CD14-positive monocyte (primary cell): ENCODE results near the gene PATL1. TPM values are rescaled to one million over a fixed set of nuclear protein-coding genes. Genes with fewer than 3 reads are reported as not detected.

Source experiments
- DNase-seq, 3 donors: peaks; one replicate each; pipeline ENCODE4 v3.0.0-alpha.2; 2011 to 2022
- H2AFZ ChIP-seq: 2 replicates; pipeline ENCODE4 v1.6.0; 2012; ENCODE audit warnings: mild to moderate bottlenecking, low read depth, low read length, inconsistent platforms; ENCODE audit not compliant: insufficient read depth, poor library complexity, severe bottlenecking
- H3K27ac ChIP-seq, 2 donors: 1 replicate in 1 of 2; 2 replicates in 1 of 2; pipeline ENCODE4 v1.5.1; 2012 to 2013; ENCODE audit warnings: low read length in 2 of 2, control low read depth in 1 of 2, inconsistent platforms in 1 of 2, low read depth in 1 of 2, mild to moderate bottlenecking in 1 of 2
- H3K27me3 ChIP-seq, 2 donors: one replicate each; pipeline versions ENCODE4 v1.6.0 to v1.6.1; 2011 to 2013; ENCODE audit warnings: low read length in 2 of 2; ENCODE audit not compliant: control insufficient read depth in 2 of 2, insufficient read depth in 2 of 2
- H3K36me3 ChIP-seq, 2 donors: replicated peaks in 1 of 2; 1 replicate in 1 of 2; 2 replicates in 1 of 2; pipeline versions ENCODE4 v1.5.1 to v1.6.1; 2012 to 2013; ENCODE audit warnings: low read length in 2 of 2, control low read depth in 1 of 2, inconsistent platforms in 1 of 2, mild to moderate bottlenecking in 1 of 2; ENCODE audit not compliant: insufficient read depth in 2 of 2, control insufficient read depth in 1 of 2
- H3K4me1 ChIP-seq, 2 donors: 1 replicate in 1 of 2; 2 replicates in 1 of 2; pipeline versions ENCODE4 v1.5.1 to v1.6.1; 2012 to 2013; ENCODE audit warnings: low read length in 2 of 2, control low read depth in 1 of 2, inconsistent platforms in 1 of 2, mild to moderate bottlenecking in 1 of 2, moderate library complexity in 1 of 2; ENCODE audit not compliant: insufficient read depth in 2 of 2, control insufficient read depth in 1 of 2
- H3K4me2 ChIP-seq: replicated peaks from 2 replicates; pipeline ENCODE3; 2012; ENCODE audit warnings: low read length, moderate library complexity, mild to moderate bottlenecking; ENCODE audit not compliant: poor library complexity, severe bottlenecking; ENCODE audit errors: extremely low read depth
- H3K4me3 ChIP-seq, 3 experiments: fragments of 200-600 bp in 1 of 3; sonication (generic) in 1 of 3; replicated peaks in 1 of 3; 1 replicate in 2 of 3; 2 replicates in 1 of 3; pipeline ENCODE4 v1.5.1; 2011 to 2013; ENCODE audit warnings: low read length in 3 of 3, mild to moderate bottlenecking in 3 of 3, control low read depth in 2 of 3, low read depth in 2 of 3, inconsistent platforms in 1 of 3, moderate library complexity in 1 of 3
- H3K79me2 ChIP-seq: 2 replicates; pipeline ENCODE4 v1.6.0; 2012; ENCODE audit warnings: mild to moderate bottlenecking, control low read depth, inconsistent platforms, low read length, moderate library complexity; ENCODE audit not compliant: insufficient read depth
- H3K9ac ChIP-seq: 2 replicates; pipeline ENCODE4 v1.6.0; 2017; ENCODE audit warnings: low read length, mild to moderate bottlenecking; ENCODE audit not compliant: insufficient read depth, poor library complexity, severe bottlenecking
- H3K9me3 ChIP-seq, 2 donors: replicated peaks in 1 of 2; 1 replicate in 1 of 2; 2 replicates in 1 of 2; pipeline versions ENCODE4 v1.5.1 to v1.6.1; 2012 to 2013; ENCODE audit warnings: low read length in 2 of 2, control low read depth in 1 of 2; ENCODE audit not compliant: control insufficient read depth in 1 of 2, insufficient read depth in 1 of 2
- H4K20me1 ChIP-seq: 2 replicates; pipeline ENCODE4 v1.6.0; 2012; ENCODE audit warnings: mild to moderate bottlenecking, low read length, control low read depth, moderate library complexity; ENCODE audit not compliant: insufficient read depth
- H3K27ac Mint-ChIP-seq, 7 donors: one replicate each; pipeline ENCODE4 v1.8.0; 2020; ENCODE audit warnings: mild to moderate bottlenecking in 7 of 7, mixed read lengths in 7 of 7, moderate library complexity in 6 of 7, inconsistent platforms in 2 of 7
- H3K27me3 Mint-ChIP-seq, 3 donors: one replicate each; pipeline ENCODE4 v1.8.0; 2021 to 2022; ENCODE audit warnings: low read depth in 3 of 3, mild to moderate bottlenecking in 3 of 3, mixed read lengths in 3 of 3, moderate library complexity in 3 of 3, inconsistent platforms in 1 of 3
- H3K36me3 Mint-ChIP-seq, 2 donors: one replicate each; pipeline ENCODE4 v1.8.0; 2020; ENCODE audit warnings: mixed read lengths in 2 of 2, inconsistent platforms in 1 of 2, mild to moderate bottlenecking in 1 of 2
- H3K4me1 Mint-ChIP-seq: one replicate; pipeline ENCODE4 v1.8.0; 2020; ENCODE audit warnings: mild to moderate bottlenecking, mixed read lengths
- H3K4me3 Mint-ChIP-seq, 2 donors: one replicate each; pipeline ENCODE4 v1.8.0; 2020; ENCODE audit warnings: mild to moderate bottlenecking in 2 of 2, mixed read lengths in 2 of 2, moderate library complexity in 1 of 2
- H3K9me3 Mint-ChIP-seq, 7 donors: one replicate each; pipeline ENCODE4 v1.8.0; 2020 to 2022; ENCODE audit warnings: mixed read lengths in 7 of 7, mild to moderate bottlenecking in 6 of 7, moderate library complexity in 6 of 7, inconsistent platforms in 2 of 7
- CTCF ChIP-seq: fragments of 200-600 bp; IDR thresholded peaks from one replicate; pipeline ENCODE4 v1.8.0; 2022; ENCODE audit warnings: antibody characterized with exemption, mild to moderate bottlenecking
- WGBS: methylation state at CpG from one replicate; pipeline ENCODE4 v1.1.5; 2013; ENCODE audit warnings: missing lambda C conversion rate; ENCODE audit not compliant: insufficient coverage; 5-methylcytosine and 5-hydroxymethylcytosine counted together
- intact Hi-C, 2 donors: fragments of 100-400 bp; cut with micrococcal nuclease; formaldehyde crosslinking; loops; one replicate each; pipeline versions ENCODE4 v1.15.0 to v1.15.1; 2023
- polyA plus RNA-seq, 3 donors: library from polyadenylated mRNA; depleted of rRNA in 1 of 3; unstranded in 2 of 3; stranded (reverse) in 1 of 3; fragments of 300-500 nt in 2 of 3; fragments of >200 nt in 1 of 3; fragmentation: Illumina TruSeq in 2 of 3; gene quantifications; 1 replicate in 2 of 3; 2 replicates in 1 of 3; pipeline ENCODE4 v1.2.3, GENCODE V29; 2012 to 2021

Gene PATL1
- polyA plus RNA-seq, 3 donors, result 4.1 to 49.3 (median 5.1) TPM

GRCh38 chr11:59676205-59676604, 7.4 kb upstream of the PATL1 start:
- no peaks in the 10 kb centered on the region for H3K79me2 ChIP-seq
- H3K9me3 Mint-ChIP-seq, result no peaks in the 10 kb centered on the region
- TF ChIP-seq CTCF, result no peak
- no peaks in the 10 kb centered on the region for H4K20me1 ChIP-seq
- H3K9me3 ChIP-seq, result no peaks in the 10 kb centered on the region
- WGBS, result no CpG with 5 or more reads among the region's 8 CpGs
- no peaks in the 10 kb centered on the region for H3K27me3 ChIP-seq
- no peak overlapping the region for H3K4me3 ChIP-seq
- H3K27ac Mint-ChIP-seq, result no peak overlapping the region
- H2AFZ ChIP-seq, result no peak overlapping the region
- intact Hi-C loops, result no loop called here
- no peaks in the 10 kb centered on the region for H3K4me1 ChIP-seq
- peaks cover 0 to 3% (median 0%) of the 10 kb centered on the region in 3 donors for H3K27me3 Mint-ChIP-seq
- peaks cover 2% of the 10 kb centered on the region for H3K4me1 Mint-ChIP-seq
- H3K9ac ChIP-seq, result no peak overlapping the region
- H3K36me3 Mint-ChIP-seq, result no peaks in the 10 kb centered on the region
- H3K36me3 ChIP-seq, result no peaks in the 10 kb centered on the region
- H3K4me3 Mint-ChIP-seq, result no peak overlapping the region
- DNase-seq, result no peak
- H3K4me2 ChIP-seq, result no peak overlapping the region
- no peak overlapping the region for H3K27ac ChIP-seq

GRCh38 chr11:59674291-59674690, 5.5 kb upstream of the PATL1 start:
- Mint-ChIP-seq H3K4me3 (no peak overlapping the region), H3K27ac (no peak overlapping the region), H3K9me3 (no peaks in the 10 kb centered on the region), H3K27me3 (peaks cover 0 to 3% (median 0%) of the 10 kb centered on the region in 3 donors), H3K4me1 (peaks cover 11% of the 10 kb centered on the region), H3K36me3 (no peaks in the 10 kb centered on the region)
- Histone ChIP-seq H4K20me1 (no peaks in the 10 kb centered on the region), H3K9me3 (no peaks in the 10 kb centered on the region), H3K27me3 (no peaks in the 10 kb centered on the region), H3K4me1 (peaks cover 8 to 11% of the 10 kb centered on the region in 2 donors), H3K27ac (no peak overlapping the region), H3K4me3 (no peak overlapping the region), H3K4me2 (no peak overlapping the region), H2AFZ (no peak overlapping the region), H3K9ac (no peak overlapping the region), H3K79me2 (no peaks in the 10 kb centered on the region), H3K36me3 (no peaks in the 10 kb centered on the region)
- WGBS, result no CpG with 5 or more reads among the region's 2 CpGs
- no peak for DNase-seq
- intact Hi-C loops, result no loop called here
- TF ChIP-seq CTCF, result no peak
